ENCODE data around the gene HSFX3.
"Not testable (repeated sequence)": the region's sequence is repeated elsewhere in the genome, so short reads cannot be mapped to it uniquely, and the experiment has no call there.

The HSFX3 gene

GRCh38 chrX:149545545-149546543 lies 3.9 kb downstream of the HSFX3 start:
- not testable (repeated sequence) for DNase-seq (ENCODE audit: low read depth in 1 of 2, low spot score in 1 of 2)

- no peak for DNase-seq (ENCODE audit: low read depth in 1 of 2, low spot score in 1 of 2)
These were observed 8.1 kb downstream of the HSFX3 start for GRCh38 chrX:149541521-149542047.

DNA sequence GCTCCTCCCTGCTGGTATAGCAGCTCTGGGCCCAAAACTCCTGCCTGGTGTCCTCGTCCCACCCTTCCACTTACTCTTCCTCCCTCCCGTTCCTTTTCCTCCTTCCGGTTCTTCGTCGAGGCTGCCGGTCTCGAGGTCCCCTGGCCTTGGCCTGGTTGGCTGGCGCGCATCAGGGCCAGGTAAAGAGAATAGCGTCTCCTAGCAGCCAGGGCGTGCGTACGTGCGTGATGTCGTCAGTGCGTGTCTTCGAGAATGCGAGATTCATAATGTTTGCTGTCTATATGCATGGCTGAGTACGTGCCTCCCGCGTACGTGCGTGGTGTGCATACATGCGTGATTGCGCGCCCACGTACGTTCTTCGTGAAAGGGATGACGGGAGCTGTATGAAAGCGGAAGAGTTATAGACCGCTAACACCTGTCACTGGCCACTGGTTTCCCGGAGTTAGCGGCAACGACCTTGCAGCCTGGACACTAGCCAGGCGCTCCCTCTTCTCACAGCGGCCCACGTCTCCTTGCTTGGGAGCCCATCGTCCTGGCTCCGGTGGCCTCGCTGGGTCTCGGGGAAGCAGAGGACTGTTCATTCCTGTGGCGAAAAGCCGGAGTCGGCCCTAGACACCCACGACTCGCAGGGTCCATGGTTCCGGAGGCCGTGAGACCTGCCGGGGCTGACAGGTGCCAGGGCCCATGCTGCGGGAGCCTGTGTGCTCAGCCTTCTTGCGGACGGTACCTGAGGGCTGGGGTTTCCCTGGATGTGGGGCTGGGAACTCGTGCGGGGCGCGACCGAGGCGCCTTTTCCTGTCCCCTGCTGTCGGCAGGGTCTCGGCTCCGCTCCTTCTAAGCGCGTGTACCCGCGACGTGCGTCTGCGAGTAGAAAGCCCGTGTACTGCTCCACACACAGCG lies 8.9 kb downstream of the HSFX3 start, which contains the start of gene EOLA1:
TSS of gene EOLA1 (plus strand) at position 392 of the 900 bp plus-strand sequence. CDS start 4,619 bp downstream, outside the sequence.
- peak; percentile 73 to 78 for DNase-seq (ENCODE audit: low read depth in 1 of 2, low spot score in 1 of 2)

- peak; percentile 77 to 79 for DNase-seq (ENCODE audit: low read depth in 1 of 2, low spot score in 1 of 2)
These were observed 9.5 kb downstream of the HSFX3 start for GRCh38 chrX:149540131-149540620.

DNA sequence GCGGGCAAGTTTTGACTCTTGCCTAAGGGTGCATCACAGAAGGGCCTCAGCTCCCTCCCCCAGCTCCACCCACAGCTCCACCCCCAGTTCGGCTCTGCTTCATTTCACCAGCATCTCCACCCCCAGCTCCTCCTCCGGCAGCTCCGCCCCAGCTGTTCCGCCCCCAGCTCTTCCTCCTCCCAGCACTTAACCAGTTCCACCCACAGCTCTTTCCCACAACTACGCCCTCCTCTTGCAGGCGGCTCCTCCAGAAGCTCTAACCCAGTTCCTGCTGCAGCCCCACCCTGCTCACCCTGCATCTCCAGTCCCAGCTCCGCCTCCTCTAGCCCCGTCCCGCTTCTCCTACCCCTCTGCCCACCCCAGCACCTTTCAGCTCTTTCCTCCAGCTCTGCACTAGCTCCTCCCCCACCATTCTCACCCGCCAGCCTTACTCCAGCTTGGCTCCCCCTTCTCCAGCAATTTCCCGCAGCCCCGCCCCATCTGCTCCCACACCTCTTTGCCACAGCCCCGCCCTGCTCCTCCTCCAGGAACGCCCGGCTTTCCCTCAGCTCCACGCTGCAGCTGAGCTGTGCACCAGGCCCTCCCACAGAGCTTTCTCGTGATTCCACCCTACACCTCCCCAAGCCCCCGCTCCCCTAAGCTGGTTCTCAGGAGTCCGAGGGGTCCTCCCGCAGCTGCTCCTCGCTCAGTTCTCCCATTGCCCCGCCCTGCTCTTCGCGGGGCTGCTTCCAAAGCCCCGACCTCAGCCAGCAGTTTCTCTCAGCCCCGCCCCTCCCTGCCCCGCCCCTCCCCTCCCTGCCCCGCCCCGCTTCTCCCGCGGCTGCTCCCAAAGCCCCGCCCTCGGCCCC lies 10.2 kb downstream of the HSFX3 start:
- DNase-seq (ENCODE audit: low read depth in 1 of 2, low spot score in 1 of 2): peak; percentile 68

GRCh38 chrX:149537474-149537873 lies 12.2 kb downstream of the HSFX3 start:
- DNase-seq (ENCODE audit: low read depth in 1 of 2, low spot score in 1 of 2): not testable (repeated sequence)

DNA sequence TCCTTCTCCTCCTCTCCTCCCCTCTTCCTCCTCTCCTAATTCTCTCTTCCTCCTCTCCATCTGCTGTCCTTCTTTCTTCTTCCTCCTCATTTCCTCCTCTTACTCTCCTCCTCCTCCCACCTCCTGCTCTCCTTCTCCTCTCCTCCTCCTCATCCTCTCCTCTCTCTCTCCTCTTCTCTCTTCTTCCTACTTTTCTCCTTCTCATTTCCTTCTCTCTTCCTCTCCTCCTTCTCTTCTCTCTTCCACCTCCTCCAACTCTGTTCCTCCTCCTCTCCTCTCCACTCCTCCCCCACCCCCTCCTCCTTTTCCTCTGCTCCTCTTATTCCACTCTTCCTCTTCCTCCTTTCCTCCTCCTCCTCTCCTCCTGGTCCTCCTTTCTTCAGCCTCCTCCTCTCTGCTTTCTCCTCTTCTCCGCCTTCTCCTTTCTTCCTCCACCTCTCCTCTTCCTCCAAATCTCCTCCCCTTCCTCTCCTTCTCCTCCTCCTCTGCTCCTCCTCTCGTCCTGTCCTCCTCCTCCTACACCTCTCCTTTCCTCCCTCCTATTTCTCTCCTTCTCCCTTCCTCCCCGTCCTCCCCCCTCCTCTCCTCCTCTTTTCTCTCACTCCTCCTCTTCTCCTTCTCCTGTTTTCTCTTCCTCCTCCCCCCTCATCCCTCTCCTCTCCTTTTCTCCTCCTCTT lies 14.7 kb downstream of the HSFX3 start:
- not testable (repeated sequence) for DNase-seq (ENCODE audit: low read depth in 1 of 2, low spot score in 1 of 2)

- not testable (repeated sequence) for DNase-seq (ENCODE audit: low read depth in 1 of 2, low spot score in 1 of 2)
These were observed 15.7 kb downstream of the HSFX3 start for GRCh38 chrX:149533999-149534398.

DNA sequence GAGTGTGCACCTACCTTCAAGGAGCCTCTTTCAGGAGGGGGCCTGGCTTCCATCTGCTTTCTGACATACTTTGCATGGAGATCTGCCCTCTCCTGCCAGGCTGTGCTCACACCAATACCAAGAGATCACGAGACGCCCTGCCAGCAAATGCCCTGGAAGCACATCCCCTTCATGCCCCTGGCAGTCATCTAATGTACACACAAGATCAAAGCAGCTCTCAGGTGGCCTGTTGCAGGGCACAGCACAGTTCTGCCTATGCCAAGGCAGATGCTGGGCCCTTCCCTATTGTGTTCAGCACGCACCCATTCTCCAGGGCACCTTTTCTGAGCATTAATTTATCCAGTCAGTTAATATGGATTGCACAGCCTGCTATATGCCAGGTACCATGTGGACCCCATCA lies 16.9 kb downstream of the HSFX3 start:
- DNase-seq (ENCODE audit: low read depth in 1 of 2, low spot score in 1 of 2): not testable (repeated sequence)

DNA sequence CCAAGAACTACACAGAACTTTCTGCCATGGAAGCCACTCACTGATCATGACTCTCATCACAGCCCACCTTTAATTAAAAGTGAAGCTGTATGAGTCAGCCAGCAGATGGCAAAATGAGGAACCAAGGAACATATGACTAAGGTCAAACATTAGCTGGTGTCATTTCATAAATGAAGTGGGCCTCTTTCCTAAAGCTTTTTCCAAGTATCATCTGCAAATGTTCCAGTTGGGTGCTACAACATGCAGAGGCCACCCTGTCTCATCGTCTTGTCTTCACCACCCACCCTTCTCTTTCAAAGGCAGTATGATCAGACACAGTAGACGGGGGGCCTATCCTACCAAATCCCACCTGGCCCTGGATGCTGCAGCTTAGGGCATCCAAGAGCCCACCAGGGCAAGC lies 18.1 kb downstream of the HSFX3 start:
- no peak for DNase-seq (ENCODE audit: low read depth in 1 of 2, low spot score in 1 of 2)

- no peak for DNase-seq (ENCODE audit: low read depth in 1 of 2, low spot score in 1 of 2)
These were observed 21.3 kb downstream of the HSFX3 start for GRCh38 chrX:149528381-149528780.

DNA sequence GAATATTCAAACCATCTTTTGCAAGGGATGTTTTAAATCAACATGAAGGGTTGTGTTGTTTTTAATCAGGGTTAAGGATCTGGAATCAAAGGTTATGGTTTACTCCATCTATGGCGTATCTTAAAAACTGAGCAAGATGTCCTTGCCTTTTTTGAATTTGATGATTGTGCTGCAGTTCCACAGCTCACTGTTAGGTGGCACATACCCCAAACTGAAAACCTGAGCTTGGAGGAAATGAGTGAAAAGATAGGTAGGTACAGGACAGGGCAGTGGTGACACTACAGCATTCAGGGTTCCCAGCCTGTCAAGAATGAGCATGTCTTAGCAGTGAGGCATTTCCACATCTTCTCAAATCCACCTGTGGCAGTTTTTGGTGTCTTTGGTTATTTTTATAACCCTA lies 22.0 kb downstream of the HSFX3 start:
- no peak for DNase-seq (ENCODE audit: low read depth in 1 of 2, low spot score in 1 of 2)

DNA sequence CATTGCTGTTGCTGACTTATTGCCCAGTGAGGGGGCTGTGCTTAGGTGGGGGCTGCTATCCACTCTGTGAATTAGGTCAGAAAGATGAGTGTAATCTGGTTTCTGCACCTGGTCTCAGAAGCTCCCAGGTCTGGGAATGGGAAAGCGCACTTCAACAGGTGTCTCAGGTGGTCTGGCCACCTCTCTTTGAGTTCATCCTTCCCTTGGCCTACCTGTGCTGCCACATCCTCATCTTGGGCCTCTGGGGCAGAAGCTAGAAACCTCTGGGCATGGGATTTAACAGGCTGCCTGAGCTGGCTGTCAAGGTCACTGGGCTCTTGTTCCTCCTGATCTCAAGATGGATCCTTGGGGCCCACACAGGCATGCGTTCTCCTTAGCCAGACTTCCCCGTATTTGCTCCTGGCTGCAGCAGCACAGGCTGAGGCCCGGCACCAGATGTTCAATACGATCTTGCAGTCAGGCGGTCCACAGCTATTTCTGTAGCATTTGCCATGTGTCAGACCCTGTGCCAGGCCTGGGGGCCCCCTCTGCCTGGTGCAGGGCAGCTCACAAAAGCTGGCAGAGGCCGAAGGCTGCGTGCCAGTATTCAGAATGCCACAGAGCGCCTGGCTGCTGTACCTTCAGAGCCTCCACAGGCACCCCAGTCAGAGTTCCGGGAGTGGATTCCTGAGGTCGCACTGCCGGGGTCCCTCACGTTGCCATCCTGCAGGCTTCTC lies 23.2 kb downstream of the HSFX3 start:
- not testable (repeated sequence) for DNase-seq (ENCODE audit: low read depth in 1 of 2, low spot score in 1 of 2)

DNA sequence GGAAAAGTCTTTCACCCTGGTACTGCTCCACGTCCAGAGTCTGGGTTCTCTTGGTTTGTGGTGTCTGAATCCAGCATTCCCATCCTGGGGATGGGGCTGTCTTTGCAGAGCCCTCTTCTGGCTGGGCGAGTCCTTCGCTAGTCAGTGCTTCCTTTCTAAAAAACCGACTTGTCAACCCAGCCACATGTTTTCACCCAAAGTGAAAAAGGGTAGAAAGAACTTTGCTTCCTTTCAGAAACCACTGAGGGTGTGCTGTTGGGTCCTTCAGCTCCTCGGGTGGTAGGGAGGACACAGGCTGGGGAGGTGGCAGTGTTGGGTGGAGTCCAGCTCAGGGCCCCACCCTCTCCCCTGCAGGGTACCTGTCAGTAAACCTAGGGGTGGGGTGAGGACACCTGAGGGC lies 23.8 kb downstream of the HSFX3 start:
- not testable (repeated sequence) for DNase-seq (ENCODE audit: low read depth in 1 of 2, low spot score in 1 of 2)

DNA sequence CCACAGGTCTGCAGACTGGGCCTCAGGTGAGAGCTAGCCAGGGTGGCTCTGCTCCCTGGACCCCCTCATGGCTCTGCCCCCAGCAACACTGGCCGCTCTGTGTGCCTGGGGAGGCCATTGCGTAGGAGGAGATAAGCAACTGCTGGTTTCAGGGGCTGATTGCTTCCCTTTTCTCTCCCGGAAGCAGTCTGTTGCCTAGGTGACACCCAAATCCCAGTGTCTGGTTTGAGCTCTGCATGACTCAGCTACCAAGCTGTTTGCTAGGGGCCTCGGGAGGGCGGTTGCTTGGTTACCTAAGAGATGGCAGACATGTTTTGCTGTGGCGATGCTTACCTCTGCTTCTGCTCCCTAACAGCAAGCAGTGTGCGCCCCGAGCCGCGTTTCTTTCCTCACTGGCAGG lies 24.3 kb downstream of the HSFX3 start:
- peak; percentile 19 to 40 for DNase-seq (ENCODE audit: low read depth in 1 of 2, low spot score in 1 of 2)

- no peak for DNase-seq (ENCODE audit: low read depth in 1 of 2, low spot score in 1 of 2)
These were observed 26.8 kb downstream of the HSFX3 start for GRCh38 chrX:149522916-149523315.

DNA sequence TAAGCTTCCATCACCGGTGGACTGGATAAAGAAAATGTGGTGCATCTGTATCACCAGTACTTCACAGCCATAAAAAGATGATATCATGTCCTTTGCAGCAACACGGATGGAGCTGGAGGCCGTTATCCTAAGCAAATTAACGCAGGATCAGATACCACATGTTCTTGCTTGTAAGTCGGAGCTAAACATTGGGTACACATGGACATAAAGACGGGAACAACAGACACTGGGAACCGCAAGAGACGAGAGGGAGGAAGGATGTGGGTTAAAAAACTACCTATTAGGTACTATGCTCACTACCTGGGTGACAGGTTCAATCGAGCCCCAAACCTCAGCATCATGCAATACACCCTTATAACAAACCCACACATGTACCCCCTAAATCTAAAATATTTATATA lies 28.3 kb downstream of the HSFX3 start:
- no peak for DNase-seq (ENCODE audit: low read depth in 1 of 2, low spot score in 1 of 2)

GRCh38 chrX:149520636-149521277 lies 29.0 kb downstream of the HSFX3 start:
- DNase-seq (ENCODE audit: low read depth in 1 of 2, low spot score in 1 of 2): not testable (repeated sequence)
